Activated effector memory CD4-positive, alpha-beta T cell treated with Interleukin-2 at 50 U/mL for 16 hours (primary cell): ENCODE measurements around the gene HOXA5.

Source experiments
- DNase-seq: peaks from one replicate; pipeline ENCODE4 v3.0.0-alpha.2; 2020

Gene HOXA5

DNA sequence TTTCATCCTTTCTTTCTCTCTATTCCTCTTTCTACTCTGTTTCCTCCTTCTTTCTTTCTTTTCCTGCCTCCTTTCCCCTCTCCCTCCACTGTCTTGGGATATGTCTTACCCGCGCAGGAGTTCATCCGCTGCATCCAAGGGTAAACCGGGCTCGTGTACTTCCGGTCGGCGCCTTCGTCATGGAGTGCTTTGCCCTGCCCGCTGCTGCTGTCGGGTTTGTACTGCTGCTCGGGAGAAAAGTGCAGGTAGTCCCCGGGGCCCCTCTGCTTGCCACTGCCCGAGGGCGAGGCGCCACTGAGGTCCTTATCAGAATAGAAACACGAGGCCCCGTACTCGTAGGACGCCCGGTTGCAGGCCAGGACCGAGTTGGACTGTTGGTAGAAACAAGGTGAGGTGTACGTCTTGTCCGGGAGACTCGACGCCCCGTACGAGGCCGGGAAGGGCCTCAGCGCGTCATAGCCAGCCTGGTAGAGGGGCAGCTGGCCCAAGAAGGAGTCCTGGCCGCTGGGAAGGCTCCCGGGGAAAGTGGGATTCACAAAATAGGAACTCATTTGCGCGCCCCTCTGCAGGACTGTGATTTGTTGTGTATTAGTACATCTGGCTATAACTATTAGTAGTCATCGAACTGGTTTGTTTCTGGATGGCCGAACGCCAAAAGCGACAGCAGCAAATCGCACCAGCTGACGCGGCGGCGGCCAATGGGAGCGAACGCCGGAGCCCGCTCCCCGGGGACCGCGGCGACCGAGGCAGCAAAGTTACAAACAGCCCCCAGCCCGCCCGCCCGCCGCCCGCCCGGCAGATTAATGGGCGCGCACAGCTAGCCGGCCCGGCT, 3.9 kb upstream of the HOXA5 start, which contains the start of gene HOXA6:
HOXA6 (minus strand) TSS at position 576 of the 832 bp plus-strand sequence; CDS start at position 551, 25 bp downstream.
- DNase-seq: no peak

DNA sequence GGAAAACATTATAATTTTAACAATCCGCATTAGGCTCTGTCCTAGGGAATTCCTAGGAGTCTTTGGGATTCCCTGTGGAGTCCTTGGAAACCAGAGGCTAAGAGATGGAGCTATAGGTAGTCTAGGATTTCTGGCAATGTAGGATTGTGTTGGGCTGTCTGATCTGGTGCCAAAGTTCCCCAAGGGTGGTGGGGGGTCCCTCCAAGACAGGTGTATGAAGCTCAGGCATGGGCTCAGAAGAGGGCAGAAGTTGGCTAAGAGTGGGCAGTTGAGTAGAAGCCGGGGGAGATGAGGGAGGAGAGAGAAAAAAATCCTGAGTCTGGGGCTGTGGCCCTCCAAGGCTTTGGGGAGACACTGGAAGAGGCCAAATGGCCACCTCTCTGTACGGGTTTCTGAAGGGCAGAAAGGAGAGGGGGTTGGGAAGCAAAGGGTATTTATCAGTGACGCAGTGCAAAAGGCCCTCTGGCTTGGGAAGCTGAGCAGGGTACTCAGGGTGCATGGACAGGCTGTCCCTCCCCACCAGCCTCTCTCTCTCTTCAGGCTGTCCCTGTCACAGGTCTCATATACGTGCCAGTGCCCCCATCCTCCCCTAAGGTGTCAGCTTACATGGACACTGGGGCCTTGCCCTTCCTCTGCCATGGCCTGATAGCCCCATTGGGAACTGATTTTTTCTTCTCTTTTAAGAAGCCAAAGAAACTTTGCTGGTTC, 3.2 kb upstream of the HOXA5 start:
- no peak for DNase-seq

DNA sequence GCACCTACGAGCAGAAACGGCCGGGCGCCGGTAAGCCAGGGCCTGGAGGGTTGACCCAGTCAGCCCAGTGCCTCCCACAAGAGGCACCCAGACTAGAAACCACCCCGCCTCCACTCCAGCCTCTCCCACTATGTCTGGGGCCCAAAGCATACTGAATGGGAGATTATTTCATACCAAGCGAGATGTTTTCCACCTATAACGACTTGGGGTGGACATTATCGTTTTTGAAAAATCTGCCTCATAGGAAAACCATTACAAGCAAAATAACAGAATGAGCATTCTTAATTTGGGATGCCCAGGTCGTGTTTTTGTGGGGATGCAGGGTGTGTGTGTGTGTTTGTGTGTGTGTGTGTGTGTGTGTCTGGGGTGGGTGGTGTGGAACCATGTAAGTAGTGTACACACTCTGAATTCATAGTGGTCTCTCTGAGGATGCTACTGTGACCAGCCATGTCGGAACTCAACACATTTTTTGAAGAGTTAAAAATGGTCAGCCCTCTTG, 2.5 kb upstream of the HOXA5 start:
- DNase-seq: no peak

DNA sequence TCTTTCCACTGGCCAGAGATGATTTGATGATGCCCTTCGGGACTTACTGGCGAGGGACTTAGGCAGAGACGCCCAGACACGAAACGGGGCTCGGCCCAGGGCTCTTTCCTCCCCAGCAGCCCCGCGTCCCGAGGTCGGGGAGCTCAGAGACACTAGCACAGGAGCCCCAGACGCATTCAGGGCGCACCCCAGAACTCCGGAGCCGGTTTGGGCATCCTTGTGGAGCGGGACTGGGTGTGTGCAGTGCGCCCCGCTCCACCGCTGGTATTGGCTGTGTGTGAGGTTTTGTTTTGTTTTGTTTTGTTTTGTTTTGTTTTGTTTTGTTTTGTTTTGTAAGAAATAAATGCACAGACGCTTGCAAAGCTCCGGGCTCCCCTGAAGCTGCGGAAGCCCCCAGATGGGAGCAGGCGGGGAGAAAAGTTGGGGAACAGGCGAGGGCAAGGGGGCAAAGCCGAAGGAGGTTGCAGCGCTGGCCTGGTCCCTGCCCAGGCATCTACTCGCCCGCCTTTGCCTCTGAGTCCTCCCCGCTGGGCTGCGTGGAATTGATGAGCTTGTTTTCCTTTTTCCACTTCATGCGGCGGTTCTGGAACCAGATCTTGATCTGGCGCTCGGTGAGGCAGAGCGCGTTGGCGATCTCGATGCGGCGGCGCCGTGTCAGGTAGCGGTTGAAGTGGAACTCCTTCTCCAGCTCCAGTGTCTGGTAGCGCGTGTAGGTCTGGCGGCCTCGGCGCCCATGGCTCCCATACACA, 1.9 kb upstream of the HOXA5 start:
- DNase-seq: no peak

DNA sequence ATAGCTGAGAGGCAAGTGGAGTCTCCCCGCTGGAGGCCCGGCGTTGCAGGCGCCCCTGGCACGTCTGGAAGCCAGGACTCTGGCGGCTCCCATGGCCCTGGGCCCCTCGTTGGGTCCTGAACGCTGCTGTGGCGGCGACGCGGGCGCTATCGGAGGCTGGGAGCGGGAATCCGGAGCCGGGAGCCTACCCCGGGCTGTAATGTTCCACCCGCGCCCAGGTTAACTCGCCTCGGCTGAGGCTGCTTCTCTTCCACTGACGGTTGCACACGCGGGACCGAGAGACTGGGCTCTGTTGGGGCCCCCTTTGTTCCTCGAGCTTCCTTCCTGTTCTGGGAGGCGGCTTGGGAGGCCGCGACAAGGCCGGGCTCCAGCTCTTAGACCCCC, 1.3 kb upstream of the HOXA5 start:
- DNase-seq: no peak

DNA sequence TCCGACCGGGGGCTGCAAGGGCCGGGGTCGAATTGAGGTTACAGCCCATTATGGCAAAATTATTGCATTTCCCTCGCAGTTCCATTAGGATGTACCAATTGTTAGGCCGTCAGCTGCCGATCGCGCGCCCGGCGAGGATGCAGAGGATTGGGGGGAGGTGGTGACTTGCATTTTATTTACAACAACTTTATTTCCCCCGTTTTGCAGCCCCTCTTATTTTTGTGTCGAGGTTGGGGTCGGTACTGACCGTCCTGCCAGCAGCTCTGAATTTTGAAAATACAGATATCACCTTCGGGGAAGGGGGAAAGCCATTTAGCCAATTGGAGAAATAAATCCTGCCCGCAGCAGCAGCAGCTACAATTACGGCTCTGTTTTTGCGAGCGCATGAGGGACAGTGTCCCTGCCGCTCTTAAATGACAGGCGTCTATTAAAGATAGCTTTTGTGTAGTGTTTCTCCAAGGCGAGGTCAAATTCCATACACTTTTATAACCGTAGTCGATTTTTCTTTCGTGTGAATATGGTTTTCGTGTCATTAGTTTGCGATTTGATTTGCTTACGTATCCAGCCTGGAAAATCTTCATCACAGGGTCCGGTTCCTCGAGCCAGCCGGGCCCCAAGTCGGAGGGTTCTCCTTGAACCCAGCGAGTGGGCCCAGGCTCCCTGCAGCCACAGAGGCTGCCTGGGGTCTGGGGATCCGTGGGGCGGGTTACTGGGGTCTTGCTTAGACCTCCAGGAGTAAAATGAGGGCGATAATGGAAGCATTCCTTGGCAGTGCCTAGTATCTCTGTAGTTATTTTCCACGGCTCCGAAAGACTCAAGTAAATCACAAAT, 684 bp upstream of the HOXA5 start:
- DNase-seq: no peak

DNA sequence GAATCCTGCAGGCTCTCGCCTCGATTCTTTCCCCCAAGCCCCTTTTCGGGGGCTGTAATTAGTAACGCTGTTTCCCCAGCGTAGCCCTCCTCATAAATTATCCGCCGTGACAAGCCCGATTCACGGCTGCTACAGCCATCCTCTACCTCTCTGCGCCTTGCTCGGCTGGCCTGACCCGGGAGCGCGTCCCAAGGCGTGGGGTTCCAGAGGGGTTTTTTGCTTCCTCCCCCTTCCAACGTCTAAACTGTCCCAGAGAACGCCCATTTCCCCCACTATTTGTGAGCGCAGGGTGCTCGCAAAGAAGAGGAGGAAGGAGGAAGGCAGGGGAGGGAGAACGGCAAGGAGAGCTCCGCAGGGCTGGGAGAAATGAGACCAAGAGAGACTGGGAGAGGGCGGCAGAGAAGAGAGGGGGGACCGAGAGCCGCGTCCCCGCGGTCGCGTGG, 880 bp downstream of the HOXA5 start:
- no peak for DNase-seq

DNA sequence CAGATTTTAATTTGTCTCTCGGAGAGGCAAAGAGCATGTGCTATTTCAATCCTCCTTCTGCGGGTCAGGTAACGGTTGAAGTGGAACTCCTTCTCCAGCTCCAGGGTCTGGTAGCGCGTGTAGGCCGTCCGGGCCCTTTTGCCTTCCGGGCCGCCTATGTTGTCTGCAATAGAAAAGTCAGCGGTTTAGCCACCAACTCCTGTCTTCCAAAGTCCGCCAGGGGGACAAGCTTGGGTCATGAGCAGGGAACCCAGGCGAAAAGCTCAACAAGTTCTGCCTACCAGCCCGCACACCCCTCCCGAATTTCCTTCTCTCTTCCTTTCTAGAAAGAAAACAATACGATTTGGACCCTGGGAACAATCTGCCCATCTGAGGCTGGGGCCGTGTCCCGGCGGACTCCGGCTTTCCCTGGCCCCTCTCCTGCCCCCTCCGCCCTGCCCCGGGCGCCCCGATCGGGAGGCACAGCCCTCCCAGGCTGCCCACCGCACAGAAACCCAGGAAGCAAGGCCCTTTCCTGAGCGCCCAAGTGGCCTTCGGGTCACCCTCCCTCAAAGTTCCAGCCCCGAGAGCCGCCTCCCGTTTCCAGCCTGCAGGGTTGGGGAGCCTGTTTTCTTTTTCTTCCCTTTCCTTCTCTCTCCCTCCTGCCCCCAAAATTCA, 1.4 kb downstream of the HOXA5 start:
- no peak for DNase-seq

DNA sequence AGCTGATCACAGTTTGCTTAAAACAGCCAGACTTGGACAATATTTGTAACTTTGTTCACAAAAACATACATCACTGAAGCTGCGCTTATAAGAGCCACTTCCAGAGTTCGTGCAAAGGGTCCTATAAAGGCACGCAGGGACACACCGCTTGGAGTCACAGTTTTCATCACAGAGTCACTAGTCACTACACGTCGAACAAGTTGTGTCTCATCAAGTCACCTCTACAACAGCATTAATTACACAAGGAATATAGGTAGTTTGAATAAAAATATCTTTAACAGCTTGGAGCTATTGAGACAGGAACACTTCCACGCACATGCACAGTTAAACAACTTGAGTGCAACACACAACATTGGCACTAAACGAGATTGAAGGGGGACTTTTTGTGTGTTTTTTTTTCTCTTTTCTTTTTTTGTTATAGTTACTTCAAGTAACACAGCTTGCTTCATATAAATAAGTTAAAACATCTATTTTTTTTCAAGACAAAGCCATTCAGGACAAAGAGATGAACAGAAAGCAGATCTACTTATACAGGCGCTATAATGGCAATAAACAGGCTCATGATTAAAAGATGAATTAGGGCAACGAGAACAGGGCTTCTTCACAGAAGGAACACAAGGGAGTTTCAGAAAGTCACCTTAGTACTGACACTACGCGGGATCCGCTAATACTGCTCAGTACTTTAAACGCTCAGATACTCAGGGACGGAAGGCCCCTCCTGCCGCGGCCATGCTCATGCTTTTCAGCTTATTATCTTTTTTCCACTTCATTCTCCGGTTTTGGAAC, 2.2 kb downstream of the HOXA5 start:
- no peak for DNase-seq

DNA sequence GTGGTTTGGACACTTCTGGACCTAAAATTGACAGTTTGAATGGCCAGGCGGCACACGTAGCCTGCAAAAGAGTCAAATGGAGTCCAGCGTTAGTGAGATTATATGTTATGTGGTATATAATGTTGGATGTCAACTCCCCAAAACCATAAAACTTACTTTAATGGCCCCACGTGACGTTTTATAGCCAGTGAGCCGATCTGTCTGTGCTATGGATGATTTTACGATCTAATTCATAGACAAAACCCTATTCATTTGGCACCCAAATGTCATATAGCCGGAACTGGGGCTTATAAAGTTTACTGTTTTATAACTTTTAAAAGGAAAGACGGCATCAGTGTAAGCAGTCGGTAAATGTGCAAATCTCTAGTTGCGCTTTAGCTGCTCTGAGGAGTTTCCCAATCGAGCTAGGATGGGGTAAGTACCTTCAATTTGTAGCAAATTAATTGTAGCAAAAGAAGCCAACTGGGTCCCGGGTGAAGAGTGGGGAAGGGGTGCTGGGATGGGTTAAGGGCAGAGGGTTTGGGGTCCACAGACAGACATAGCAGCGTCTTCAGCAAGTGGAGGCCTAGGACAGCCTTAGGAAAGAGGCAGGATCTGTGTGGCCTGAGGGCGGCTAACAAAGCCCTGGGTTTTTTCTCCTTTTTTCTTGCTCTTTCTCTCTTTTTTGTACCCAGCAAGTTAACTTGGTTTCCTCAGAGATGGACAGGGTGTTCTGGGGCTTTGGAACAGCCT, 3.2 kb downstream of the HOXA5 start:
- DNase-seq: no peak

DNA sequence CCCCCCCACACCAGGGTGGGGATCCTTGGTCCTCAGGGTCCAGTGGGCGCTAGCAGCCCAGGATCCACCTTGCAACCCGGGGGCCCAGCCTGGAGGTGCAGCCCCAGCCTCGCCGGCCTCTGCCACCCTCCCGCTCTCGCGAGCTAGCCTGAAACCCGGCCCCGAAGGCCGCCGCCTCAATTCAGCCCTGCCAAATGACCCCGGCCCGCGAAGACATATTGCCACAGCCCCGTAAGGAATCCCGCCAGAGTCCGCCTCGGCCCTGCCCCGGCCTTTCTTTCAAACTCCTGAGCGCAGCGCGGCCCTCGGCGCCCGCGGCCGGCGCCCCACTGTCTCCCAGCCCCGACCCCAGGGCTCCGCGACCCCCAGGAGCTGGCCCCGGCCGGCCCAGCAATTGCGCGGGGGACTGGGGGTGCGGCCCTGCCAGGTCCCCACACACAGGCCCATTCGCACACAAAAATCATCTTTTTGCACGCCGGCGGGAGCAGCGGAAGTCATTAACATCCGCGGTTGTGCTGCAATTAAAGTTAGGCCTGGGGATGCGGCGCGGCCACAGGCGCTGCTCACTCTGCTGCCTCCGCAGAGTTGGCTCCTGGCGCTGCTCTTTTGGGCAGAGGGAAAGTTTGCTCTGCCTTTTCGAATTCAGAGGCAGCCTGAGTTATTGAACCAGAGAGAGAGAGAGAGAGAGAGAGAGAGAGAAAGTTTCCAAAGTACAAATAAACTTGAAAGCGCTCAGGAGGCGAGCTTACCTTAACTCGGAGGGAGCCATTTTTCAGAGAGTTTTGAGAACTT, 4.0 kb downstream of the HOXA5 start:
- DNase-seq: no peak

DNA sequence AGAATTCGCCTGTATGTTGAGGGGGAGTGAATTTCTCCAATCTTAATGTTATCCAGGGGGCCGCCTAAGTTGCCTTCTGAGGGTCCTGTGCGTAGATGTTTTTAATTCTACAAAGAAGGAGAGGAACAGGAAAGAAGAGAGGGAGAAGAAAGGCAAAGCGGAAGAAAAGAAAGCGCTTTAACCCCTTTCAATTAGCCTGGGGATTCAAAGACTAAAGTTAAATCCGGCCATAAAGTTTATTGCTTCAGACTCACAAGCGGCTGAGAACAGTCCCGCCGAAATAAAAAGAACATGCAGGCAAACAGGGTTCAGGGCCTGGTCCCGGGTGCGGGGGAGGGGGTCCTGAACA, 4.5 kb downstream of the HOXA5 start:
- no peak for DNase-seq

DNA sequence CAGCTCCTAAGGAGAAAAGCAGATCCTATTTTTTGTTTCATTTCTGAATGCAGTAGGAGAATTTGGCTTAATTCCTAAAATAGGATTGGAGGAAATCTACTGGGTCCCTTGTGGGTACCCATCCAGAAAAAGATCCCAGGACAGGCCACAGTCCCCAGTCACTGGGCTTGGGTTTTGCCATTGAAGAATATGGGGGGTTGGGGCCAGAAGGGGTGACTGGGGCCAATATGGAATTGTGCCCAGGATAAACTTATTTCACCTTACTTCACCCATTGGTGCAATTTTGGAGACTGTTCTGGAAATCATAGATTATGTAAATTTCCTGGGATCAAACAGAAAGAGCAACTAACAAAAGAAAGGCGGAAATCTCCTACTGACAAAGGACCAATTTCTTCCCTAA, 5.0 kb downstream of the HOXA5 start:
- DNase-seq: no peak

DNA sequence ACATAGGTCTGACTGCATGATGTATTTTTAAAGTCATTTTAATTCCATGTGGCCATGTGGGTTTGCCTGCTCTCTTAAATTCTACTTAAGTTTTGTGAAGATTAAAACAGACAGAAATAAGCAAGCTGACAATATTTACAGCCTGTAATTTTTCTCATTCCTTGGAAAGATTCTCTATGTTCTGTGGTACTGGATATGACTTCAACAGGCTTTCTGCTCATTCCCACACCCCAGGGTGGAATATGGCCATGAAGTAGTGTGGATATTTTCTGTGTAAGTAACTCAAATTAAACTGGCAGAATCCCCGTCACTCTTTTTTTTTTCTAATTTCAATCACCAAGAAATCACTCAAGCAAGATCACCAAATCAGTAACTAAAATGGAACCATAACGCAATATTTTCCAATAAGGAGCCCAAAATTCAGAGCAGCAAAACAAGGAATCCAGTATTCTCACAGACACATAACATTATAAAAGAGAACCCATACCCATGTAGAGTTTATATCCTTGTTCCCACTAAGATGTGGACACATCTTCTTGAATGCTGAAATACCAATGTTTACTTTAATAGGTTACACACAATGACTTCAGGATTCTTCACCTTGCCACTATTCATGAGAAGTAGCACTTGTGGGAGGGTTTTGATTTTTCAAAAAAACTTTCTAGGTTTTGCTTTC, 5.7 kb downstream of the HOXA5 start:
- DNase-seq: no peak

DNA sequence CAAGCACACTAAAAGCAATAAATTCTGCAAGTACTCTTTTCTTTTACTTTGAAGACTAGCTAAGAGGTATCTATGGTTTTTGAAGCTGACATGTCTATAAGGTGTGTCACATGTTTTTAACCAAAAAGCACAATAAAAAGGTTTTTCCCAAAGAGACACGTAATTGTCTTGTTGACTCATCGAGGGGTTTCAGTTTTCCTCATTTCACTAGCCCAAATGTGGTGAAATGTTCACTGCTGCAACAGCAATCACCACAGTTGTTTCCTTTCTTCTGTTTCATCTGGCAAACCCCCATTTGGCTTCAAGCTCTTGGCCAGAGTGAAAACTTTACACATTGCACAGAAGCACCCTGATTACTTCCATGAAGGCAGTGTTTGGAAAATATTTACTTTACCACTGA, 9.1 kb downstream of the HOXA5 start:
- DNase-seq: no peak

DNA sequence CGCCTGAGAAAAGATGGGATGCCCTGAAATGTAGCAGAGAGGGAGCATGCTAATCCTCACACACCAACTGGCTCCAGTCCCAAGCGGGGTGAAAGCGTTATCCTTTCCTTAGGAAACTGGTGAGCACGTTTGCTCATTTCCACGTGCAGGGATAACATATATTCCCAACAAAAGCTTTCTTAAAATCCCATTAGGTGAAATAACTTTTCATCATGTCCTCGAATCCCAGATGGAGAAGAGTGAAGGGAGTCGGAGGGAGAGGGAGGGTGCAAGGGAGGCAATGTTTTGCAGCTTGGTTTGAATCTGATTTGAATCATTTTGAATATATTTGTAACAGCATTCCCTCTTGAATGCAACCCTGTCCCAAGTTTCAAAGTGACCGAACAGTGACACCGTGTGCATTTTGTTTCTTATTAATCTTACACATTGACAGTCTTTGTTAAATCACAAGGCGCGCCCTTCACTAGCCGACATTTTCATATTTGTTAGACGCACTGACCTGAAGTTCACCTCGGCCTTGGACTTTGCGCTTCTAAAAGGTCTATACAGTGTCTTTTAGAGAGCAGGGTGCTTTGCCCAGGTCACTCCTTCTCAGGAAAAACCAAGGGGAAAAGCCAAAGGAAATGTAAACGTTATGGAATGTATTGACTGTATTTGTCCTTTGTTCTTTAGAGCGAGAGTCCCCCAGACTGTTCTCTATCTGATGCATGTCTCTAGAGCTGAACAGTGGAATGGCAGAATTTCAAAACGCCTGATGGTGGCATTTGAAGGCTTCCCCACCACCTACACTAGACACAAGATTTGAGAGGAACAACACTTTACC, 9.9 kb downstream of the HOXA5 start:
- no peak for DNase-seq

DNA sequence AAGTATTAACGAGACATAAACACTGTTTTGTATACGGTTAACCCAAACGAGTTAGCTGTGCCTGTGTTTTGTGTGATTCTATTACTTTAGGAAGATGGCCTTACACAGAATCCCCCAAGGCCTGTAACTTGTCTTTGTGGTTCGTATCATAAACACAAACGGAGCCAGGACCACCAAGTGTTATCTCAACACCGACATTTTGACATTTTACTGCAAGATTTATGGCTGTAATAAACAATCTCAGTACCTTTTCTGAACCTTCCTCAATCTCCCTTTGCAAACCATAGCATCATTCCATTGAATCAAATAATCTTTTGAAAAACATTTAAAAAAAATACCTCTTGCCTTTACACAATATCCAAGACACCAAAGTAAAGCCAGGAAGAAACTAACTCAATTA, 10.5 kb downstream of the HOXA5 start:
- DNase-seq: no peak

DNA sequence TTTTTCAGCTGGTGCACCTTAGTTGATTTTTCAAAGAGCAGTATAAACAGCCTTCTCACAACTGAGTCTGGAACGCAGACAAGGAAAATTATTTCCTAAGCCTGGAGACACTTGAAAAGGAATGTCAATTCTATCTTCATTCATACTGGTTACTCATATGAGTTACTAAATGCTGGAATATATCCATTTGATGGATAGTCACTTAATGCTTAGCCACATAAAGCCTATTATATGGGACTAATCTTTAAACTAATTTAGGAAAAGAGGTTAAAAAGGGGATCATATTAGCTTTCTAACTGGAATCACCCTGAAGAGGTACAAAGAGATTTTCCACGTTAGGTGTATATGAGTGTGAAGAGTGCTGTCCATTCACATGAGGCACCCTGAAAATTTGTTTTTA, 11.3 kb downstream of the HOXA5 start:
- DNase-seq: no peak
